ENCODE results near the gene PIGM.

PIGM gene

DNA sequence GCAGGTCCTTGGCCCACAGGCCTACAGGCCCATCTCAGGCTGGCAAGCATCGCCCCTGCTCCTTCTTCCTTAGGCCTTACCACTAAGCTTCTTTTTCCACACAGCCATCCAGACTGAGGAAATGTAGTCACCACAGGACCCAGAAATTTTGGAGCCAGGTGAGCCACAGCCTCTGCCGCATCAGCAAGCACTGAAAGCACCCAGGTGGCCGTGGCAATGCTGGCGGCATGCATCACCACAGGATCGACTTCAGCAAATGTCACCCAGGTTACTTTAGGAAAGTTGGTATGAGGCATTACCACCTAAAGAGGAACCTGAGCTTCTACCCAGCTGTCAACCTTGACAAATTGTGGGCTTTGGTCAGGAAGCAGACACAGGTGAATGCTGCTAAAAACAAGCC is 11.6 kb downstream of the PIGM start:
- DNase-seq = no peak

DNA sequence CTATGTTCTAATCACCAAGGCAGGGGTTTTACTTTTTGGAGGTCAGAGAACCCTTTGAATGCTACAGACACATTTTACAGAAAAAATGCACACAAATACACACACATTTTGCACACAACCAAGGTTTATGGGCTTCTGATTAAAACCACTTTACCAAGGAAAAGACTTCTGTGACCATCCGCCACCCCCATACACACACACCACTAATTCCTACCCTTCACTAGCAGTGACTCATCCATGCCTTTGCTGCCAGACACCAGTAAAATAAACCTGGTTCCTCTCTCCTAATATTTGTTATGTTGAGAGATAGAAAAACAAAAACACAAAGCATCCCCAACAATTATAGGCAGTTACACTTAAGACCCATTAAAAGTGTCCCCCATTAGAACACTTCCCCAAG is 12.9 kb downstream of the PIGM start:
- no peak for DNase-seq

GRCh38 chr1:160018347-160018746 is 13.4 kb downstream of the PIGM start:
- DNase-seq = no peak

DNA sequence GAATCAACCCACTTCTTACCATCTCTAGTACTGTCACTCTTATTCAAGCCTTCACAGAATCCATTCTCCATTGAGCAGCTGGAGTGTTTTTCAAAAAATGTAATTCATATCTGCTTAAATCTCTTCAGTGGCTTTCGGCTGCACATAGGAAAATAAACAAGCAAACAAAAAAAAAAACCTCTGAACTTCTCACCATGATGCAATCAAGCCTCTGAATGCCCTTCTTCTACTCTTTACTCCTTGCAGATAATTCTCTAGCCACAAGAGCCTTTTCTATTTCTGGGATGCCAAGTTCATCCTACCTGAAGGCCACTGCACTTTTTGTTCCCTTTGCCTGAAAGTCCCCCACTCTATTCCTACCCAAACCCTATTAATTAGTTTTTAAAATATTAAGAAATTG is 14.2 kb downstream of the PIGM start:
- no peak for DNase-seq

GRCh38 chr1:160011781-160012180 is 20.0 kb downstream of the PIGM start:
- DNase-seq = no peak

- no peak for DNase-seq
These were observed 22.0 kb downstream of the PIGM start for GRCh38 chr1:160009801-160010200.

- no peak for DNase-seq
These were observed 22.7 kb downstream of the PIGM start for GRCh38 chr1:160009081-160009480.

DNA sequence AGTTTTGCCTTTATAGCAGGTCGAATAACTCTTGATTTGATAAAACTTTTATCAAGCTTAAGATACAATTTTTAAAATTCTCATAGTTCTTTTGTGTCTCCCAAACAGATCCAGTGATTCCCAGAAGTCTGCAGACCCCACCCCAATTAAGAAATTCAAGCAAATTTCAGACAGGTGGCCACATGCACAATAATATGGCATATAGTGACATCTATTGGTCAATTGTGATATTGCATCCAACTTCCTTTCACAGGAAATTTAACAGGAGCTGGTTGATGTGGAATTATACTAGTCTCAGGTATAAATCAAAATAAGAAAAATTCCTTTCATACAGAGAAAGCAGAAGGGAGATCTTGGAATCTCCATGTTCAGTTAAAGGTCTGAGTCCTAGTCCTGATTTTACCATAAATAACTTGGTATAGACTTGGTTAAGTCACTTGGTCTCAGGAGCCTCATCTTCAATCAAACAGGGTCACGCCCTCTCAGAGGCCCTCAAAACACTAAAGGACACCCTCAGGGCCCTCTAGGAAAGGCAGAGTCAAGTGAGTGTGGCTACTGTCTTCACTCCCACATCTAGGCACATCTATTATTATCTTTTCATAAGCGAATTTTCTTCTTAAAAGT is 24.1 kb downstream of the PIGM start:
- DNase-seq = no peak

- peak; percentile 82 for DNase-seq
These were observed 25.4 kb downstream of the PIGM start for GRCh38 chr1:160006312-160006940.

- no peak for DNase-seq
These were observed 26.7 kb downstream of the PIGM start for GRCh38 chr1:160005070-160005469.

DNA sequence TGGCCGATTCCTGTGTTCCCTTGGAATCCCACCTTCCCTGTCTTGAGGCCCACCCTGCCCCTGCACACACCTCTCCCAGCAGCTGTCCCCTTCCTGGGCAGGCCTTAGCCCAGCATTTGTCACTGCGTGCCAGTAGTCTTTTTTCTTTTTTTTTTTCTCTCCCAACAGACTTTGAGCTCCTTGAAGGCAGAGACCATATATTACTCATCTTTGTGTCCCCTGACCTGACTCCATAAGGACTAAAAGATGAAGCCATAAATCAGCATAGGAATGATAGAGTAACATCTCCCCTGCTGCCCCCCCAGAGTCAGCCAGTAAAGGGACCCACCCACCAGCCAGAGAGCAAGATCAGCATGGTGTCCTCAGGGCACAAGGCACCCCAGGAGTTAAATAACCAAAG is 27.4 kb downstream of the PIGM start:
- DNase-seq = no peak

DNA sequence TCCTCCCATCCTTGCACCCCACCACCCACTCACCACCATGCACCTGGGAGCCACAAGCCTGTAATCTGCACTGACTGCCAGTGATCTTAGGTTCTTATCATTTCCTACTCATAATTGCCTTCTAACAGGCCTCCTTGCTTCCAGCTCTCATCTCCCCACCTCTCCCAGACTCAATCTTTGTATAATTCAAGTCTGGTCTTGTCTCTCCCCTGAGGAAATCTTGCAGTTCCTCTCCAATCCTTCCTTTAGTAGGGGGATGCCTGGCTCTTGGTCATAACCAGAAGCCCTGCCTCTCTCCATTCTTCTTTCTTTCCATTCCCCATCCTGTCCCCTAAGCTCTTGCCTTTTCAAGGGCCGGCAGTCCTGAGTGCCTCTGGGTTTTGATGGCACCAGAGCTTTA is 27.8 kb downstream of the PIGM start:
- no peak for DNase-seq

- DNase-seq = no peak
These were observed 30.4 kb downstream of the PIGM start for GRCh38 chr1:160001440-160001839.

GRCh38 chr1:159999204-159999603 is 32.6 kb downstream of the PIGM start:
- DNase-seq = no peak

DNA sequence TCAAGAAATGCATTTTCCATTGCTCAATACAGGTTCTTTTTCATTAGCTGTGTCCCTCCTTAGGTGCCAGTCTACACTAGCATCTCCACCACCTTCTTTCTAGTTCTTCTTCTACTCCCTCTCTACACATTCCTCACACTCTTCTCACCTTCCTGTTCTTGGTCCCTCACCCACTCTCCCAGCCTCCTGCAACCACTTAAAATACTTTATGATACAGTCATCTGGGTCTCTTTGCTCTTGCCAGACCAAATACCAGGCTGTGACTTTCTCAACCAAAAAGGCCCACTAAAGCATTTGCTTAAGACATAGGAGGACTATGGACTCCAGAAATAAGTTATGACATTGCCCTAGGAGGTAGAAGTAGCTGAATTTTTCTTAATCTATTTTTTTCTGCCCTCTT is 35.1 kb downstream of the PIGM start:
- no peak for DNase-seq

- no peak for DNase-seq
These were observed 36.9 kb downstream of the PIGM start for GRCh38 chr1:159994896-159995295.

DNA sequence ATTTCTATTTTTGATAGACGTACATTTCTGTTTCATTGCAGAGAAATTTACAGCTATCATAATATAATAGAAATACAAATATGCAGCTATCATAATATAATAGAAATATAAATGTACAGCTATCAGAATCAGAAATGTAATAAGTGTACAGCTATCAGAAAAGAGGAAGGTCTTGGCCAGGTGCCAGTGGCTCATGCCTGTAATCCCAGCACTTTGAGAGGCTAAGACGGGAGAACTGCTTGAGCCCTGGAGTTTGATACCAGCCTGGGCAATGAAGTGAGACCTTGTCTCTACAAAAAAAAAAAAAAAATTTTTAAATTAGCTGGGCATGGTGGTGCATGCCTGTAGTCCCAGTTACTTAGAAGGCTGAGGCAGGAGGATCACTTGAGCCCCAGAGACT is 37.9 kb downstream of the PIGM start:
- DNase-seq = no peak

GRCh38 chr1:159992161-159992560 is 39.6 kb downstream of the PIGM start:
- no peak for DNase-seq

GRCh38 chr1:159991513-159991912 is 40.3 kb downstream of the PIGM start:
- DNase-seq = peak; percentile 8

GRCh38 chr1:159990005-159990404 is 41.8 kb downstream of the PIGM start:
- no peak for DNase-seq

DNA sequence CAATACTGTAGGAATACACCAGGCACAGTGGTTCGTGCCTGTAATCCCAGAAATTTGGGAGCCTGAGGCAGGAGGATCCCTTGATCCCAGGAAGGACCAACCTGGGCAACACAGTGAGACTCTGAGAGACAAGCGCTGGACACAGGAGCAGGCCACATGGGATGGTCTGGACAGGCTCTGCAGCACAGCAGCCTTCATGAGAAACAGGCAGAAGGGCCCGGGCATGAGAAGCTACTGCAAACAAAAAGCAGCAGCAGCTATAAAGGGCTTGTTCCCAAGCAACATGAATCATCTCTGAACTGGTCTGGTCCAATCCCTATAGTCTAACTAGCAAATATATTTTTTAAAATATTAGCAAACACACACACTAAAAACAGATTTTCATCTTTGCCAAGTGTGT is 42.2 kb downstream of the PIGM start:
- DNase-seq = no peak

GRCh38 chr1:159988006-159988405 is 43.8 kb downstream of the PIGM start:
- no peak for DNase-seq

DNA sequence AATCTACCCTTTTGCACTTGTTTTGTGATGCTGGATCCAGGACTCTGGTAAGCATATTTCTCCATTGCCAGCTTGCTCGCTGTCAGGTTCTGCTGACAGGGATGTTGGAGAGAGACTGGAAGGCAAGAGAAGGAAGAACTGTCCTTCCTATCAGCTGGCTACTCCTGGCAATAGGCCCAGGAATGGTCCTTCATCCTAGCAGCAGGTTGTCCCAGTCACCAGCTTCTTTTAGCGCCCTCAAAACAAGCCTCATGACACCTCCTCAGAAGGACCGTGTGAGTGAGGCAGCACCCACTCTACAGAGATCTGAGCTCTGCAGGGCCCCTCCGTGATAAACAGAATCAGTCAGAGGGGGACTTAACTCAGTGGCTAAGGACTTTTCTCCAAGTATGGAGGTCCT is 44.6 kb downstream of the PIGM start:
- DNase-seq = no peak

- DNase-seq = no peak
These were observed 45.3 kb downstream of the PIGM start for GRCh38 chr1:159986531-159986930.

GRCh38 chr1:159986093-159986492 is 45.7 kb downstream of the PIGM start:
- no peak for DNase-seq

Data from stimulated activated CD4-positive, alpha-beta T cell treated with anti-CD3 and anti-CD28 coated beads, Interleukin-15, amount 100 ng/mL, for 24 hours (primary cell).